Raji (cell line): ENCODE data around the gene ARHGAP5.

Experiments used
- POLR2A ChIP-seq: IDR thresholded peaks from 2 replicates; pipeline ENCODE4 v1.6.1; 2011; ENCODE audit warnings: low read depth, low read length, control low read depth; ENCODE audit not compliant: insufficient read depth

The ARHGAP5 gene

GRCh38 chr14:32134448-32135097, 57.5 kb downstream of the ARHGAP5 start:
- no peak for TF ChIP-seq POLR2A

GRCh38 chr14:32136027-32136825, 59.1 kb downstream of the ARHGAP5 start:
- TF ChIP-seq POLR2A, result no peak

- TF ChIP-seq POLR2A, result no peak
These were observed 60.2 kb downstream of the ARHGAP5 start for GRCh38 chr14:32137313-32137712.

- no peak for TF ChIP-seq POLR2A
These were observed 60.8 kb downstream of the ARHGAP5 start for GRCh38 chr14:32137892-32138291.

- no peak for TF ChIP-seq POLR2A
These were observed 65.2 kb downstream of the ARHGAP5 start for GRCh38 chr14:32142341-32142740.

GRCh38 chr14:32142754-32143437, 65.8 kb downstream of the ARHGAP5 start:
- TF ChIP-seq POLR2A, result no peak

GRCh38 chr14:32150392-32150791, 73.3 kb downstream of the ARHGAP5 start:
- TF ChIP-seq POLR2A, result no peak

- TF ChIP-seq POLR2A, result no peak
These were observed 88.9 kb downstream of the ARHGAP5 start for GRCh38 chr14:32166029-32166428.

- TF ChIP-seq POLR2A, result no peak
These were observed 89.8 kb downstream of the ARHGAP5 start for GRCh38 chr14:32166924-32167323.

- TF ChIP-seq POLR2A, result no peak
These were observed 90.8 kb downstream of the ARHGAP5 start for GRCh38 chr14:32167907-32168306.

- TF ChIP-seq POLR2A, result no peak
These were observed 92.1 kb downstream of the ARHGAP5 start for GRCh38 chr14:32169191-32169590.

- no peak for TF ChIP-seq POLR2A
These were observed 94.4 kb downstream of the ARHGAP5 start for GRCh38 chr14:32171469-32171868.

GRCh38 chr14:32183151-32184058, 106.3 kb downstream of the ARHGAP5 start:
- no peak for TF ChIP-seq POLR2A

GRCh38 chr14:32185097-32185496, 108.0 kb downstream of the ARHGAP5 start:
- no peak for TF ChIP-seq POLR2A

GRCh38 chr14:32186248-32186647, 109.1 kb downstream of the ARHGAP5 start:
- TF ChIP-seq POLR2A, result no peak
